DMS53 treated with DMSO at 0.1 percent for 48 hours (cell line): ENCODE data around the gene GALNTL6.
"Not testable (repeated sequence)": the region's sequence is repeated elsewhere in the genome, so short reads cannot be mapped to it uniquely, and the experiment has no call there.

Experiments
- DNase-seq: peaks from one replicate; lab custom pipeline; 2025; ENCODE audit not compliant: unreplicated experiment; lab: John Stamatoyannopoulos, UW

GALNTL6 gene

GRCh38 chr4:173039617-173040577 is 1226.7 kb downstream of the GALNTL6 start:
- DNase-seq, result peak; percentile 18

DNA sequence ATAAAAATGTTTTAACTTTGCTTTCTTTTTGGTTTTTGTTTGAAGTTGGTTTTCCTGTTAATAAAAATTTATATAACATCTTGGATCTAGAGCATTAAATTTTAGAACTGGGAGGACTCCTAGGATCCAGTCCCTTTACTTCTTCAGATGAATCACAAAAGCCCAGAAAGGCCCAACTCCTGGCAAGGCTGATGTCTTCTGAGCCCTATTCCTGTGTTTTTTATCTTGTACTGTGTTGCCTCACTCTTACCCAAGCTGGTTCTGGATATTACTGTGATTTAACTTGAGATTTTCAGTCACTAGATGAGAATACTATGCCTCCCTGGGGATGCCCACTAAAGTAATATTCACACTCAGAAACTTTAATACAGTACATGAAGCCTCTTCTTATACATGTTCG is 1228.3 kb downstream of the GALNTL6 start:
- DNase-seq, result no peak

DNA sequence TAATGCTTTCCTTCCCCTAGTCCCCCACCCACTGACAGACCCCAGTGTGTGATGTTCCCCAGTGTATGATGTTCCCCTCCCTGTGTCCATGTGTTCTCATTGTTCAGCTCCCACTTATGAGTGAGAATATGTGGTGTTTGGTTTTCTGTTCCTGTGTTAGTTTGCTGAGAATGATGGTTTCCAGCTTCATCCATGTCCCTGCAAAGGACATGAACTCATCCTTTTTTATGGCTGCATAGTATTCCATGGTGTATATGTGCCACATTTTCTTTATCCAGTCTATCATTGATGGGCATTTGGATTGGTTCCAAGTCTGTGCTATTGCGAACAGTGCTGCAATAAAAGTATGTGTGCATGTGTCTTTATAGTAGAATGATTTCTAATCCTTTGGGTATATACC is 1228.9 kb downstream of the GALNTL6 start:
- not testable (repeated sequence) for DNase-seq

DNA sequence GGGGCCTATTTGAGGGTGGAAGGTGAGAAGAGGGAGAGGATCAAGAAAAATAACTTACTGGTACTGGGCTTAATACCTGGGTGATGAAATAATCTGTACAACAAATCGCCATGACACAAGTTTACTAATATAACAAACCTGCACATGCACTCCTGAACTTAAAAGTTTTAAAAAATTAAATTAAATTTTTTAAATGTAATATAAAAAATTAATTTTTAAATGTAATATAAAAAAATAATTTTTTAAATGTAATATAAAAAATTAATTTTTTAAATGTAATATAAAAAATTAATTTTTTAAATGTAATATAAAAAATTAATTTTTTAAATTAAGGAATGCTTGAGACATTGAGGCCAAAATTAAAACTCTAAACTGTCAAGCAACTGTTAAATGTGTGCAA is 1231.1 kb downstream of the GALNTL6 start:
- DNase-seq, result no peak

- no peak for DNase-seq
Measured at GRCh38 chr4:173045571-173045970, 1232.4 kb downstream of the GALNTL6 start.

DNA sequence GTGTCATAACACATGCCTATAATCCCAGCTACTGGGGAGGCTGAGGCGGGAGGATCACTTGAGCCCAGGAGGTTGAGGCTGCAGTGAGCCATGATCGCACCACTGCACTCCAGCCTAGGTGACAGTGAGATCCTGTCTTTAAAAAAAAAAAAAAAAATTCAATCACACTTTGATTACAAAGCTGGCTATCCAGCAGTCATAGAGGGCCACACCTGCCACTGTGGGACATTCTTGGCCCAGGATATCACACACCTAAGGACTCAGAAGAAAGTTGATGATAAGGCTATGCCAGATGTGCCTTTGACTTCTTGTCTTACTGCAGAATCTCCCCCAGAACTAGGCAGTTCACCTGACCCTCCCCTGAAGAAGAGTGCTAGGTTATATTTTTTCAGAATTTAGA is 1232.9 kb downstream of the GALNTL6 start:
- no peak for DNase-seq

- peak; percentile 65 for DNase-seq
Measured at GRCh38 chr4:173046818-173047217, 1233.6 kb downstream of the GALNTL6 start.

GRCh38 chr4:173051232-173051631 is 1238.0 kb downstream of the GALNTL6 start:
- DNase-seq, result no peak

GRCh38 chr4:173051716-173052115 is 1238.5 kb downstream of the GALNTL6 start:
- no peak for DNase-seq

GRCh38 chr4:173052439-173052838 is 1239.2 kb downstream of the GALNTL6 start:
- DNase-seq, result no peak

DNA sequence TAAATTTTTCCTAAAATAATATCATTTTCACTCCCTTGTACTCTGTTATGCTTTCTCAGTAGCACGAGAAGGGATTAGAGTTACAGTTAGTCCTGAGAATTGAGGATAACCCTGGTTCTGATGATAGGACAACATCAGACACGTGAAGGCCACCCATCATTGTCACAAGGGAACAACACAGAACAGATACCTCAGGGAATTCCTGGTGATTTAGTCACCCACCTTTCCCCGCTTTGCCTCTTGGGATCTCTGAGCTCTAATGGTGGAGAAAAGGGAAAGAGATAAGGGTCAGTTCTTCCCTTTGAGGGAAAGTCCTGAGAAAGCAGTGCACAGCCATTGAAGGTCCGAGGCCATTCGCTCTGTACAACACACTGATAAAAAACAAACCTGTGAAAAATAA is 1243.1 kb downstream of the GALNTL6 start:
- no peak for DNase-seq

DNA sequence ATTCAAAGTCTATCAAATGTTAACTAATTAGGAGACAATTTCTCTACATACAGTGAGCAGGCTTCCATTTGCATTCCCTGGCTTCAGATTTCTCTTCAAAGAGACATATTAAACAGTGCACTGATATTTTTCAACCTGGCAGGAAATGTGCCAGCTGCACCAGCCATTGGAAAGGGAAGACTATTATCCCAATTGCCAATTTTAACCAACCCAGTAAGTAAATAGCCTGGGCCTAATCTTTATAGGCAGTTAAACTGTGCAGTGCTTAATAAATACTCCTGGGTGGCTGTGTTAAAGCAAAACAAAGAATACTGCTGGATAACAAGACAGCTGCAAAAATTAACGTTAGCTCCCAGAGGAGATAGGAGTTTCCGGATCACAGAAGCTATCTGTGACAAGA is 1243.5 kb downstream of the GALNTL6 start:
- no peak for DNase-seq

DNA sequence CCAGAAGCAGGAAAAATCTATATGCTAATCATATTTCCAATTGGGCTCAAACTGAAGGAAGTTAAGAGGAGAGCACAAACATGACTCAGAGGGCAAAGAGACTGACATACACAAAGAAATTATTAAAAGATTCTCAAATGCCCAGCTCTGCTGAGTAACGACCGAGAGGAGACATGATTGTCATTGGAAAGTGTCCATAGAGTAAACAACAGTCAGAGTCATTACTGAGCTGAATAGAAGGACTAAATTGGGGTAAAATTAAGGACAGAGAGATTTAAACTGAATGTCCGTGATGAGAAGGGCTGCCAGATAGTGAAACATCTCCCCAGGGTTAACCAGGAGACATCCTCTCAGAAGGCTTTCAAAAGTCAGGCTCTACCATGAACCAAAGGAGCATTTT is 1244.2 kb downstream of the GALNTL6 start:
- DNase-seq, result no peak

DNA sequence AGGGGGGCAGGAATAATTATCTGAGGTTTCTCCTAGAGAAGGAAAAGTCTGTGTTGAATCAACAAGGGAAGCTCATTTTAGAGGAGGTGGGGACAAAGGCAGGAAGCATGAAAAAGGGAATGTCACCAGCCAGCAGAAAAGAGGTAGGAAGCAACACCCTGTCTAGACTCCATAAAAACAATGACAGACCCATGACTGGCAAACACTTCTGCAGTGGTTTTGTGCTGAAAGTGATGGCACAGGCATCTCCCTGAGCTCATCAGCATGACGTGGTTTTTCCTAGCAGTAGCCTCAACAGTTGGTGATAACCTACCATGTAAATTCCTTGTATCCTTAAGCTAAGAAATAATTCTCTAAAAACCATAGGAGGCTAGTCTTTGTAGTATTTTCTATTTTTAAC is 1244.7 kb downstream of the GALNTL6 start:
- no peak for DNase-seq

GRCh38 chr4:173061160-173061559 is 1248.0 kb downstream of the GALNTL6 start:
- no peak for DNase-seq

GRCh38 chr4:173073939-173074500 is 1260.8 kb downstream of the GALNTL6 start:
- no peak for DNase-seq

- DNase-seq, result no peak
Measured at GRCh38 chr4:173074501-173074946, 1261.3 kb downstream of the GALNTL6 start.

DNA sequence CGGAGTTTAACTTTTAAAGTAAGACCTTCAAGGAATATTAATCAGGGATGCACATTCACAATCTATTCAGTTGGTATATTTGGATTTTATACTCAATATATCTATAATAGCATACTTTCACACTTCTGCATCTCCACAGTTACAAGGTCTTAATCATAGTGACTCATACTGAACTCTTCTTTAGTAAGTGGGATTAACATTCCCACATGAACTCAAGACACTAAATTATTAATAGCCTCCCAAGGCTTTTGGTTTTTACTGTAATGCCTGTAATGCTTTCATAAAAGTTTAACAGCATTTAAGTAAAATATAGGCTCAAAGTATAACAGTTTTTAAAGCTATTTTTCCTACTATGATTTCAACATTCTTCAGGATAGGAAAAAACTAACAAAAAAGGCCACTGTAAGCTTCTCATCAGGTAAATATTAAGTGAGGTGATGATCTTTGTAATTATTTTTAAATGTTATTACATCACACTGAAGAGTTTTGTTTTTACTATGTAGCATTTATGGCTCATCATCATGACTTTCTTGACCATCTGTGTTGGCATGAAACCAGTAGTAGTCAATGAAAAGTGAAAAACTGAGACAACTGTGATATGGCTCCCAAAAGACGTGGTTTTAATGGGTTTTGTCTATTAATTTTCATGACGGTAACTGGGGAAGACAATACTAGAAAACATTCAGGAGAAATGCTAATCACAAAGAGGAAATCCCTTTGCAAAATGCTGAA is 1263.9 kb downstream of the GALNTL6 start:
- no peak for DNase-seq

DNA sequence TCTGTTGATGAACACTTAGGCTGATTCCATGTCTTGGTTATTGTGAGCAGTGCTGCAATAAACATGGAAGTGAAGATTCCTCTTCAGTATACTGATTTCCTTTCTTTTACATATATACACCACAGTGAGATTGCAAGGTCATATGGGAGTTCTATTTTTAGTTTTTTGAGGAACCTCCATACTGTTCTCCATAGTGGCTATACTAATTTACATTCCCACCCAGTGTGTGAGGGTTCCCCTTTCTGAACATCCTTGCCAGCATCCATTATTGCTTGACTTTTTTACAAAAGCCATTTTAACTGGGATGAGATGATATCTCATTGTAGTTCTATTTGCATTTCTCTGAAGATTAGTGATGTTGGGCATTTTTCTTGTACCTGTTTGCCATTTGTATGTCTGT is 1274.9 kb downstream of the GALNTL6 start:
- DNase-seq, result no peak
